Activated CD4-positive, alpha-beta T cell treated with anti-CD3 and anti-CD28 coated beads for 24 hours (primary cell): Measurements from ENCODE around the gene KYNU.
"Not testable (repeated sequence)": the region's sequence is repeated elsewhere in the genome, so short reads cannot be mapped to it uniquely, and the experiment has no call there.

Experiments
- DNase-seq, 2 donors: peaks; one replicate each; pipeline ENCODE4 v3.0.0-alpha.2; 2020; ENCODE audit warnings: low read depth in 2 of 2

Gene KYNU

GRCh38 chr2:142877216-142877838 lies at the start of gene KYNU:
TSS of gene KYNU (plus strand) at chr2:142877664. CDS start at chr2:142885368, 7,704 bp downstream.
- no peak for DNase-seq

- no peak for DNase-seq
Observed at GRCh38 chr2:142834021-142834420, 43.4 kb upstream of the KYNU start.

DNA sequence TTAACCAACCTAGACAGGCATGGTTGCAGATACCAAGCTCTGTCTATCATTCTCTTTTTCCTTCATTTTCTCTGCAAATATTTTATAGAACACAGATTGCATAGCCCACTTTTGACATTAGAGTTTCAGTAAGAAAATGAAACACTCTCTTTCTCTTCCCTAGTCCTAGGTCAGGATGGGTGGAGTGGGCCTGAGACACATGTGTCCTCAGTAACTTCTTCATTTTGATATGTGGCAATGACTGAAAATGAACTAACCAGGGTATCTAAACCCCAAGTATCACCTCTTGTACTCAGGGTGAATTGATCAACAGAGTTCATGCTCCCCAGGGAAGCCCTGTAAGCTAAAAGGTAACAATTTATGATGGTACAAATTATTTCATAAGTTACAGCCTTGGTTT lies 37.0 kb upstream of the KYNU start:
- no peak for DNase-seq

DNA sequence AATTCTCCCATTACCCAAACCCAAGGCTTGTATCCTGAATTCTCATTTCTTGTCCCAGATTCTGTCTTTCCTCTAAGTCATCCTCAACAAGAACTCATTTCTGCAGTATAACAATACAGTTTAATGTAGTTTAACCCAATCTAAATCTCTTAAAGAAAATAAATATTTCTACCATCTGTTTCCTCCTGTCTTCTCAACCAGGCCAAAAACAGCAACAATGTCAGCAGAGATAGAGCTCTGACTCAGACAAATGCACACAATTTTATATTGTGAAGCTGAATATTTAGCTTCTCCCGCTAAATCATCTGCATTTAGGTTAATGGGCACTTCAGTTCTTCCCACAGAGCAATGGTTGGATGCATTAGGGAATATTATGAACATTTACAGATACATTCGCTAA lies 35.7 kb upstream of the KYNU start:
- no peak for DNase-seq

DNA sequence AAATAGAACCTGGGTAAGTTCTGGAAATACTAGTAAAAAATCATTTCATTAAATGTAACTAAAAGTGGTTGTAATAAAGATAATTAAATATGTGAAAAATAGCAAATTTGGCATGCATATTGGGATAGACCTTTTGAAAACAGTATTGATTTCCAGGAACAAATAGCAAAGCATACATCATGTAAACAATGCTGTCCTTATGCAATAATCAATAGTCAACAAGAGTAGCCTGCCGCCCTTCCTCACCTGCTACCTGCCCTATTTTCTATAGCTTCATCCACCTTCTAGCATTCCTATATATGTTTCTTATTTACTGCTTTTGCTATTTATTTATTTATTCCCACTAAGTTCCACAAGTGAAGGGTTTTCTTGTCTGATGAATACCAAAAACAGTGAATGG lies 35.1 kb upstream of the KYNU start:
- DNase-seq = no peak

DNA sequence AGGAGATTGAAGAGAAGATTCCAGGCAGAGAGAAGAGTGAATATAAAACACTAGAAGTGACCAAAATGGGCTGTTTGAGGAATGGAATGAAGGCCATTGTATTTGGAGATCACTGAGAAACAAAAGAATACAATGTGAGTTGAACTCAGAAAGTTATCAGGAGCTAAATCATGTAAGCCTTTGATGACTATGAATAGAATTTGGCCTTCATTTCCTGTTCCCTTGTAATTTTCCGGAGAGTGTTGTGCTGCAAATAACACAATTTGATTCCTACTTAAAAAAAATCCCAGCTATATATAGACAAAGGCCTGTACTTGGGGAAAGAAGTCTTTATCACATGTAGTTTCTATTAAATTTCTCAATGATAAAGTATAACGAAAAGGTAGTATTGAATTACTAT lies 33.7 kb upstream of the KYNU start:
- no peak for DNase-seq

- DNase-seq = no peak
Observed at GRCh38 chr2:142848023-142848606, 29.3 kb upstream of the KYNU start.

GRCh38 chr2:142849820-142850219 lies 27.6 kb upstream of the KYNU start:
- DNase-seq = no peak

- DNase-seq = no peak
Observed at GRCh38 chr2:142853912-142854311, 23.6 kb upstream of the KYNU start.

GRCh38 chr2:142857256-142858164 lies 20.0 kb upstream of the KYNU start:
- DNase-seq = no peak

GRCh38 chr2:142858961-142859360 lies 18.5 kb upstream of the KYNU start:
- no peak for DNase-seq

GRCh38 chr2:142862299-142862698 lies 15.2 kb upstream of the KYNU start:
- no peak for DNase-seq

DNA sequence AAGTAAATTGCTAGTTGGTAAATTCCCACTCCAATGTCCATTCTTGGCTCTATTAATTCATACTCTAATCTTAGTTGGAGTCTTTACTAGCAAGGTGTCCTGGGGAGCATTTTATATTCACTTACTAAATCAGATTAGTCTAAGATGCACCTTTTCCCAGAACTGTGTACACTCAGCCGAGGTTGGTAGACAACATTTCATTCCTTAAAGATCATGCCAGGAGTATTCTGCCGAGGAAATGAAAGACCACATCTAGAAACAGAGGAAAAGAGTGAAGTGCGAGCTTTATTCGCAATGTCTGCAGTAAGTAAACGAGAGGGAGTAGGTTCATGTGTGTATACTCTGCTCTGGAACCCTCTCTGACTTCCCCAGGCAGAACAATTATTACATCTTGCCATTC lies 14.6 kb upstream of the KYNU start:
- DNase-seq = no peak

DNA sequence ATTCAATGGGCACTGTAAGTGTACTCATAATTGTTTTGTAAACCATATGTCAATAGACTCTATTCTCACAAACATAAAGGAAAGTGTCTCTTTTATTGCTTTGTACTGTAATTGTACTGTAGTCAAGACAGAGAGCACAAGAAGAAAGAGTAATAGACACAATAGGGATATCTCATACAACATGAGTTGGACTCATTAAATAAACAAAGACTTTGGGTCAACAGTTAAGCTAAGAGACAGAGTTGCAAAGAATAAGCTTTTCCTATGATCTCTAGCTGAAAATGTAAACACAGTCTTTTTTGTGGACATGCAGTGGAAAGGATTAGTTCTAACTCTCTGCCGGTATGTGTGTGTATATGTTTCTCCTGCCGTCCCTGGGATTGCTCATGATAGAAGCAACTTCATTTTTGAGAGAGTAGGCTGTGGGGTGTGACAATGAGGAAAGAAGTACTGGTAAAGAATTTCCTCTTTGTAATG lies 13.9 kb upstream of the KYNU start:
- DNase-seq = no peak

DNA sequence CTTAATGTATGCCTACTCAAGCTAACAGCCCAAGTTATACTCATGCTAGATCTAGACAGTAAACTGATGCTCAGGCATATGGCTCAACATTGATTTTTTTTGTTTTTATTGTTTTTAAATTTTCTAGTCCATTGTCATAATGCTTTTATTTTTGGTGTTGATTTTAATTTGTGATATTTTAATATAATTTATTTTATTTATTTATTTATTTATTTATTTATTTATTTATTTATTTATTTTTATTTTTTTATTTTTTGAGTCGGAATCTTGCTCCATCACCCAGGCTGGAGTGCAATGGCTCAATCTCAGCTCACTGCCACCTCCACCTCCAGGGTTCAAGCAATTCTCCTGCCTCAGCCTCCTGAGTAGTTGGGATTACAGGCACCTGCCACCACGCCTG lies 12.9 kb upstream of the KYNU start:
- not testable (repeated sequence) for DNase-seq

- no peak for DNase-seq
Observed at GRCh38 chr2:142865924-142866323, 11.5 kb upstream of the KYNU start.

- DNase-seq = no peak
Observed at GRCh38 chr2:142866426-142866825, 11.0 kb upstream of the KYNU start.

GRCh38 chr2:142867136-142867535 lies 10.3 kb upstream of the KYNU start:
- DNase-seq = no peak

- no peak for DNase-seq
Observed at GRCh38 chr2:142868229-142868762, 9.2 kb upstream of the KYNU start.

GRCh38 chr2:142869065-142869460 lies 8.4 kb upstream of the KYNU start:
- not testable (repeated sequence) for DNase-seq

DNA sequence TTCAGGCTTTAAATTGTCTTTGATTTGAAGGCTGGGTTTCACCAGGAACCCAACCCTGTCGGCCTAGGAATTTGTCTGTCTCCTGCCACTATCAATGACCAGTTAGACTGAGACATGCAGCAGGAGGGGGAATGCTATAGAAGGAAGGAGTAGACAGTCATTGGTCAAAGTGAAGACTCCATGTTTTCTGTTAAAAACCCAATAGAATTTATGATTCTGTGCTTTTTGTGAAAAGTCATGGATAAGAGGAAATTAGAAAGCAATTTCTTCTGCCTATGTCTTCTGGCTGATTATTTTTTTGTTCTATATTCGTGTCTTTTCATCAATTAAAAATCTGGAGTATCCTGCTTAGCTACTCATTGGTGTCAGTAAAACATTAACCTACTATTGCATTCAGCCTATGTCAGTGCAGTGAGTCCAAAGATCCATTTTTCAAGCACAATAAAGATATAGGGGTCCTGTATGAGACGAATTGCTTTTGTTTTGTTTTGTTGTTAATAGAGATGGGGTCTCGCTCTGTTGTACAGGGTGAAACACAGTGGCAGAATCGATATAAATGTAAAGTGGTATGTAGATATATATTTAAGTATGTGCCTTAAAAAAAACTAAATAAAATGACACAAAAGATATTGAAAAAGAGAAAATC lies 7.9 kb upstream of the KYNU start:
- DNase-seq = no peak

- no peak for DNase-seq
Observed at GRCh38 chr2:142870526-142870925, 6.9 kb upstream of the KYNU start.
